ENCODE data around the gene MTUS2. TPM values are rescaled to one million over a fixed set of nuclear protein-coding genes. Genes with fewer than 3 reads are reported as not detected.

The MTUS2 gene
- total RNA-seq, 1 donor: not detected

GRCh38 chr13:29103065-29103800 is 283.1 kb downstream of the MTUS2 start:
- DNase-seq (ENCODE audit: low read depth in 2 of 3, low spot score in 2 of 3): no peak

- no peak for DNase-seq (ENCODE audit: low read depth in 2 of 3, low spot score in 2 of 3)
Observed at GRCh38 chr13:29104461-29104860, 284.3 kb downstream of the MTUS2 start.

GRCh38 chr13:29105779-29106178 is 285.6 kb downstream of the MTUS2 start:
- no peak for DNase-seq (ENCODE audit: low read depth in 2 of 3, low spot score in 2 of 3)

- DNase-seq (ENCODE audit: low read depth in 2 of 3, low spot score in 2 of 3): no peak
Observed at GRCh38 chr13:29106651-29107050, 286.5 kb downstream of the MTUS2 start.

DNA sequence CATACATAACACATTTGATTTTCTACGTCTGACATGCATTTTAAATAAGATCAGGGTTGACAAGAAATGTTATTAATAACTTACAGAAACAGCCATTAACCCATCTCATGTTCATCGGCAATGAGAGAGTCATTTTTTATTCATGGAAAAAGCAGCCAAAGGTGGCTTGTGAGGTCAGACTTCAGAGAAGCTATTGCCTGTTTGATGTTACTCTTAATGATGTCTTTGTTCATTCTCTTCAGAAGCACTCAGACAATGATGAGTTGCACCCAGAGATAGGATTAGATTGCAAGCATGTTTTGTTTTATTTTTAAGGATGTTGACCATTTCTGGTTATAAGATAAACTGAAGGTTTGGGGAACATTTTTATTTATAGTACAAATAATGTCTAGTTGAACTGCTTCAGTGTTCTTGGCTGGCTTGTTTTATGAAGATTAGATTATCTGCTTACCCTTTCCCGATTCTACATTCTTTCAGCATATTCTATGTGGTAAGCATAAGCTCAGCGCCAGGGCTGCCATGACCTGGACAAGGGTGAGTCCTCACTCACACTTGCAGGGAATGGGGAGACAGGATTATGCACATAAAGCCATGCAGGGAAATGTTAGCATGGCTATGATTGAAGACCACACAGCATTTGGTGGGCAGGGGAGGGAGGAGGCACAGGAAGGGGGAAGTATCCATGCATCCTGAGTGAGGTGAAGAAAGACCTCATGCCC is 288.1 kb downstream of the MTUS2 start:
- no peak for DNase-seq (ENCODE audit: low read depth in 2 of 3, low spot score in 2 of 3)

- no peak for DNase-seq (ENCODE audit: low read depth in 2 of 3, low spot score in 2 of 3)
Observed at GRCh38 chr13:29109987-29110386, 289.8 kb downstream of the MTUS2 start.

GRCh38 chr13:29111446-29111845 is 291.3 kb downstream of the MTUS2 start:
- DNase-seq (ENCODE audit: low read depth in 2 of 3, low spot score in 2 of 3): no peak

DNA sequence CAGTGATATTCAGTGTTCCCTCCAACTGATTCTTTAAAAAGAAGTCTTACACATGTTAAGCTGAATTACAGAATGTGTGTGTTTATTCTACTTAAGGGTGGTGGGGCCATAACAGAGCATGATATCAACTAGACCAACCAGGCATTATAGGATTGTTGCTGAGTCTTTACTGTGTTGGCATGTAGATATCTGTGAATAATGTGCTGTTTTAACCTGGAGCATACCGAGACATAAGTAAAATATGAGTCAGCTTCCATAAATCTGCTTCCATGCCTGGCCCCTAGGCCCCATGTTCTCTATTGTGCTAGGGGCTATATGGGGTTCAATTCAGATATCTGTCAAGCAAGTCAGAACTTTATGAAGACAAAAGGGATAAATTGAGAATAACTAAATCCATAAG is 295.7 kb downstream of the MTUS2 start:
- no peak for DNase-seq (ENCODE audit: low read depth in 2 of 3, low spot score in 2 of 3)

DNA sequence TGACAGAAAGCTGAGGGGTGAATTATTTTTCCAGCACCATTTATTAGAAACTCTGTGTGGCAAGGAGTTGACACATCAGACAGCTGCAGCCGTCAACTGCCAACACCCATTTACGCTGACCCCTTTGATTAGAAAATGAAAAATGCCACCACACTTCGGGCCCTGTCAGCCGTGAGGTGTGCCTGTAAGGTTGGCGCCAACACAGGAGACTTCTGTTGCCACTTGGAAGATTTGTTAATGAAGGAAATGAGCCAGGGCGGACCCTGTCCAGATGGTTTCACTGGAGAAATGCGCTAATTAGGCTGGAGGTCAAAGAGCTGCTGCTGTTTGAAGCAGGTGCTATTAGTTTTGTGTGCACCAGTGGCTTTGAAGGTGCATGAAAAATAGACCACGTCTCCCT is 297.5 kb downstream of the MTUS2 start:
- DNase-seq (ENCODE audit: low read depth in 2 of 3, low spot score in 2 of 3): no peak

DNA sequence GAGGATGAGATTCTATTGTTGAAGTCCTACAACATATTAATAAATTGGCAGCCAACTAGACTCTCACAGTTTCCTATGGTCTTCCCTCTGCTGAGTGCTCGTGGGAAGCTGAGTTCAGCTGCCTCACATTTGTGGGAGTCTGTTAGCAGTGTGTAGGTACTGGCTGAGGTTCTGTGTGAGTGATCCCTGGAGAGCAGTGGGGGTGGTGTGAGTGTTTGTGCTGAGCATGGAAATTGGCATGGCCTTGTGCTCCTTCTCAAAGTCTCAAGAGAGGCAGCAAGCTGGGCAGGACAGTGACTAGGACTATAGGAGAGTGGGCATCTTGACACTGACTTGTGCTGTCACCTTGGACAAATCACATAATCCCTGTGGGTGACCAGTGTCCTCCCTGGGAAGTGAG is 298.3 kb downstream of the MTUS2 start:
- DNase-seq (ENCODE audit: low read depth in 2 of 3, low spot score in 2 of 3): no peak

DNA sequence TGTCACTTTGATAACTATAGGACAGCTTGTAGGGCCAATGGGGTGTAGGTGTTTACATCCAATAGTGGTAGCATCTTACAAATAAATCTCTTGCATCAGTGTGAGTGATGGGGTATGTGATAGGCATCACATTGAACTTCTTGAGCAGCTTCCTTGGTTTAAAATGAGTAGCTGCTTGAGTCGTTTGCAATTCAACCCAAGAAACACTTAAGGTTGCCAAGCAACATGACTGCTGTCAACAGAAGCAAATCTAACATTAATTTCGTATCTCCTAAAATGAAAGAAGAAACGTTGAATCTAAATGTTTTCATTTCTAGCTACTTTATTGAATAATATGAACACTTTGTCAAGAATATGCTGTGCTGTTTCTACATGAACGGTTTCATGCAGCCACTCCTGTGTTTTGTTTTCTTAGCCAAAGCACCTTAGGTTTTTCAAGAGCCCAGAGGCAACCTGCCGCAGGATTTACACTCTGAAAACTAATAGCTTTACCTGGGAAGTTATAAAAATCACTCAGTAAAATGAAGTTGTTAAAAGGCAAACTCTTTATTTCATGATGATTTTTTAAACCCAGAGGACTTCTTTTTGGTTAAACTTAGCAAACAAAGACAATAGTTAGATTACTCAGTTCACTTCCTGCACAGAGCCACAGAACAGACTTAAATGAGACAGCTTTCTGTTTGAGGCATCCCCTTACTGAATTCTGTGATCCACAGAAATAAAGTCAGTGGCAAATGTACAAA is 305.2 kb downstream of the MTUS2 start:
- DNase-seq (ENCODE audit: low read depth in 2 of 3, low spot score in 2 of 3): no peak

DNA sequence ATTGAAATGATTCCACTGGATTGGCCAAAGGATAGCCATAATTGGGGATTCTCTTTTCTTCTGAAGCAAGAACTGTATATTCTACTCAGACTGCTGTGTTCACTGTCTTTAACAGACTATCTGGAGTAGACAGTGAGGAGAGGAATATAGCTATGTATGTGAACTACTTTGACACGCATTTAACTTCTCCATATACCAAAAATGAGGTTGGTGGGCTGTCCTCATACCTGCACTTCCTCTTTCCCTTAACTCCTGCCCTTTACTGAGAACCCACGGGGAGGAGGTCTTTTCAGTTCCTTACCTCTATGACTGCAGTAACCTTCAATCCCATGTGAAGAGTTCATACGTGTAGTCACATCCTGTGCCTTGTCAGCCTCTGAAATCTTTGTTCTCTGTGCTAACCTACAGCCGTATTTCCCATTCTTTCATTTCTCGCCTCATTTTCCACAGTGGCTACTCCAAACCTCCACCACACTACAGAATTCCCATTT is 305.8 kb downstream of the MTUS2 start:
- no peak for DNase-seq (ENCODE audit: low read depth in 2 of 3, low spot score in 2 of 3)

GRCh38 chr13:29129616-29130015 is 309.5 kb downstream of the MTUS2 start:
- DNase-seq (ENCODE audit: low read depth in 2 of 3, low spot score in 2 of 3): no peak

DNA sequence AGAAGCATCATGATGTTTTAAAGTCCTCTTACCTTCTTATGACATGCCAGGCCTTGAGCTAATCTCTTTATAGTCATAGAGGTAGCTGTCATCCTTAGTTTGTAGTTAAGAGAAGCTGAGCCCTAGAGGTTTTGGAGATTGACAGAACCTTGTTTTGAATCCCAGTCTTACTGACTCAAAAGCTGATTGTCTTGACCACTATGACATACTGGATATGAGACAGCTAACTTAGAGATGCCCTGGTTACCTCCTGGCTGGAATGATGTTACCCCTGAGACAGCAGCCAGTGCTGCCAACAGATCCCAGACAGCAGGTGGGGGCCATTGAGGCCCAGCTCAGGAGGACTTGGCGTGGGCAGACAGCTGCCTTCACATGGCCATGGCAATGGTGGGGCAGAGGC is 311.0 kb downstream of the MTUS2 start:
- DNase-seq (ENCODE audit: low read depth in 2 of 3, low spot score in 2 of 3): no peak

DNA sequence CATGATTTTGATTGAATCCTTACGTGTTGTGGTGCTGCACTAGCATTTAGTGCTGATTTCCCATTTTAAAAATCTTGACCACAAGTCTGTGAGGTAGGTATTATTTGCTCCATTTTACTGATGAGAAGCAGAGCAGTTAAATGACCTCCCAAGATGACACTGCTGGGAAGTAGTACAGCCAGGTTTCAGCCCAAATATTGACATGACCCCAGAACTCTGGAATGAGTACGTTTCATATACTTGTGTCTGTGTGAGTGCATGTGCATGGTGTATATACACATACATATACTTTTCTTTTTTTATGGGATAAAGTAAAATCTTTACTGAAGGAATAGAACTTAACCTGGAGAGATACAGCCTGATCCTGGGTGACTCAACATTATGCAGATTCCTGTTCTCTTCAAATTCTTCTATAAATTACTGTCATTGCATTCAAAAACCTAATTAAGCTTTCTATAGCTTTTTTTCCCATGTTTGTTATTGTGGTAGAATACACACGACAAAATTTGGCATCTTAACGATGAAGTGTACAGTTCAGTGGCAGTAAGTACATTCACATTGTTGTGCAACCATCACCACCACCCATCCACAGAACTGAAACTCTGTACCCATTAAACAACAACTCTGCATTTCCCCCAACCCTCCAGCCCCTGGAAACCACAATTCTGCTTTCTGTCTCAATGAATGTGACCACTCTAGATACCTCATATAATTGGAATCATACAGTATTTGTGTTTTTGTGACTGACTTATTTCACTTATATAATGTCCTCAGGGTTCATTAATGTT is 311.9 kb downstream of the MTUS2 start:
- DNase-seq (ENCODE audit: low read depth in 2 of 3, low spot score in 2 of 3): no peak

- DNase-seq (ENCODE audit: low read depth in 2 of 3, low spot score in 2 of 3): no peak
Observed at GRCh38 chr13:29136341-29136740, 316.2 kb downstream of the MTUS2 start.

GRCh38 chr13:29137016-29137415 is 316.9 kb downstream of the MTUS2 start:
- DNase-seq (ENCODE audit: low read depth in 2 of 3, low spot score in 2 of 3): no peak

- no peak for DNase-seq (ENCODE audit: low read depth in 2 of 3, low spot score in 2 of 3)
Observed at GRCh38 chr13:29137995-29138394, 317.9 kb downstream of the MTUS2 start.

DNA sequence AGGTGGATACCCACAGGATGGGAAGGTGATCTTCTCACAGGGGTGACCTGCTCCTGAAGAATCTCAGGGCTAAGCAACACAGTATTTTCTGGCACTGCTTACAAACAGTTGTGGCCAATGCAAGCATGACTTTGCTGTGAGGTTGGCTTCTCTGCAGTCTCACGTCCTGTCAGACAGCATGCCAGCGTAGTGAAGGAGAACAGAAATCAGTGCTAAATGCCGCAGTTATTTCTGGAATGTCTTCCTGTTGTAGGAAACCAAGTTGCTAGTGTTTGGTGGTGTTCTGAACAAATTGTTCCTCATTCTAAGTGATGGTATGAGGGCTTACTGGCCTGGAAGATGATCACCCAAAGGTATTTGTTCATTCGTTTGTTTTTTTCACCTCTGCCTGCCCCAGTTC is 320.1 kb downstream of the MTUS2 start:
- DNase-seq (ENCODE audit: low read depth in 2 of 3, low spot score in 2 of 3): no peak

- no peak for DNase-seq (ENCODE audit: low read depth in 2 of 3, low spot score in 2 of 3)
Observed at GRCh38 chr13:29143847-29144246, 323.7 kb downstream of the MTUS2 start.

DNA sequence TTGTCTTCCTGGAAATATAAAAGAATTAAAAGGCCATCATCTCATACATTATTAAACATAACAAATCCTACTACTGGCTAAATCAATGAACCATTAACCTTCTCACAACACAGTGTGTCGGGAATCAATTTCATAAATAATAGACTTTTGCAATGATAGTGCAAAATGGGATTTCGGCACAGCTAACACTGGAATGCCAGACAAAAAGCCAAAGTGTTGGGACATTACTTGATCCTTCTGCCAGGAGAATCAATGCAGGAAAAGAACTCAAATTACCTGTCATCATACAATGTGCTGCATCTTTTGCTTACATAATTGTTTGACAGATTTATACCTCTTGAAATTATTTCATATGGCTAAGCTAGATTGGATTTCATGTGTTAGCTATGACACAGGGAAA is 334.3 kb downstream of the MTUS2 start:
- no peak for DNase-seq (ENCODE audit: low read depth in 2 of 3, low spot score in 2 of 3)

Data from hematopoietic multipotent progenitor cell (in vitro differentiated cells).